HG02852 (cell line): Measurements from ENCODE around the gene NOSIP.

Experiments used
- ATAC-seq: cut with Tn5 transposase; IDR thresholded peaks from one replicate; pipeline ENCODE4 v1.9.1; 2021; ENCODE audit warnings: mild to moderate bottlenecking, moderate library complexity; ENCODE audit not compliant: unreplicated experiment

Gene NOSIP

GRCh38 chr19:49549045-49549444, 31.3 kb downstream of the NOSIP start:
- no peak for ATAC-seq

DNA sequence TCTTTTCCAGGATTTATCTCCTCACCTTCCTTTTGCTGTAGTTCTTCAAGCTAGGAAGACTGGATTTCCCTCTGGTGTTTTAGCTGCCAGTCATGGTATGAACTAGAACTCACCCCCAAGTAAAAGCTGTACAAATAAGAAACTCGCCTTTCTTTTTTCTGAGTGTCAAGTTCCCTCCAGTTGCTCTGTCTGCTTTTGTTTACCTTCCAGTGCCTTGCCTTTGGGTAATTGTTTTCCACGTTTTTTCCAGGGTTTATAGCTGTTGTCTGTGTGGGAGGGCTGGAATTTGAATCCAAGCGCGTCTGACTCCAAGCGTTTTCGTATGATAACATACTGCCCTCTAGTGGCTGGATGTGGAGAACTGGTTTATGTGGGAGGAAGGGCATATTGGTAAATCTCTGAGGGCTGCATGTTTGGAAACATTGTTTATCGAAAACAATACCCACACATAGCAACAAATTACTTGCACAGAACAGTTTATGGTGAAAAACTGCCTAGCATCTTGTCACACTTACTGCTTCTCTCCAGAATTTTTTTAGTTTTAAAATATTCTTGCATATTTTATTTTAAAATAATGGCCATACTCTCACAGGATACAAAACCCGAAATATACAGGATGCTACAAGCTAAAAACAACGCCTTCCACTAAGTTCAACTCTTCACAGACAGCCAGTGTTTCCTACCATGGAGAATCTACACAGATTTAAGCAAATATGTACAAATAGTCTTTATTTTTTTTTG, 33.4 kb downstream of the NOSIP start:
- no peak for ATAC-seq

- no peak for ATAC-seq
These were observed 36.2 kb downstream of the NOSIP start for GRCh38 chr19:49544154-49544553.

- ATAC-seq = no peak
These were observed 37.3 kb downstream of the NOSIP start for GRCh38 chr19:49543032-49543431.

GRCh38 chr19:49542446-49542845, 37.9 kb downstream of the NOSIP start:
- no peak for ATAC-seq

GRCh38 chr19:49541914-49542313, 38.4 kb downstream of the NOSIP start:
- no peak for ATAC-seq

DNA sequence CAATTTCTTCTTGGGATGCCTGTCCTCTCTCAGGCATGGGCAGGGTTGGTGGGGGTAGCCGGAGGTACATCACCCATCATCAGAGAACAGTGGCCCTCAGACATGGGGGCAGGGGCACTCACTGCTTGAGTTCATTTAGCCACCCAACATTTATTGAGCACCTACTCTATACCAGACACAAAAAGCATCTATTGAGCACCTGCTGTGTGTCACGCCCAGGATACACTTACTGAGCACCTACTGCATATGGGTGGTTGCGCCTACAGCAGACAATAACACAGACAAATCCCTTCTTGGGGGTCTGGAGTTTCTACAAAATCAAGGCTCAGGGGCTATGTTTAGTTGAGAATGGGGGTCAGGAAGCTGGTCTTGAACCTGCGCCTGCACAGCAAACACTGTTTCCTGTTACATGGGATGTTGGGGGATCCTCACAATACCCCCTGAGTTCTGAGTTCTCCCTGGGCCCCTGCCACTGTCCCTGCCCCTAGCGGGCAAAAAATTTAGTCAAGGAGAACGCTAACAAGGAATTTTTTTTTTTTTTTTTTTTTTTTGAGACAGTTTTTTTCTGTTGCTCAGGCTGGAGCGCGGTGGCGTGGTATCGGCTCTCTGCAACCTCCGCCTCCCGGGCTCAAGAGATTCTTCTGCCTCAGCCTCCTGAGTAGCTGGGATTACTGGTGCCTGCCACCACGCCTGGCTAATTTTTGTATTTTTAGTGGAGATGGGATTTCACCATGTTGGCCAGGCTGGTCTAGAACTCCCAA, 41.0 kb downstream of the NOSIP start:
- no peak for ATAC-seq

DNA sequence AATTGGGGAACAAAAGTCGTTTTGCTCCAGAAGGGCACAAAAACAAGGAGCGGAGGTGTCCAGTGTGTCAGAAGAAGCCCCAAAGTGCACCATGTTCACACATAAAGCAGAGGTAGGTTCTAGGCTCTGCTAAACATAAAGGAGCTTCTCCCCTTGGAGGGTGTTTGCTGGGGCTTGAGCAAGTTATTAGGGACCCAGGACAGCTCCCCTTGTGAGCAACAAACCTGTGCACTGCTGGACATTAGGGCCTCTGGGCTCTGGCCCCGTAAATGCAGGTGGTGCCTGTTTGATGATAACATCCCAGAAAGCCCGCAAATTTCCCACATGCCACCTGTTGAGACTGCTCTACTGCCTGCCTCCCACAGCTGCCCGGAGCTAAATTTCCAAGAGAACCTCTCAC, 41.7 kb downstream of the NOSIP start:
- ATAC-seq = no peak

DNA sequence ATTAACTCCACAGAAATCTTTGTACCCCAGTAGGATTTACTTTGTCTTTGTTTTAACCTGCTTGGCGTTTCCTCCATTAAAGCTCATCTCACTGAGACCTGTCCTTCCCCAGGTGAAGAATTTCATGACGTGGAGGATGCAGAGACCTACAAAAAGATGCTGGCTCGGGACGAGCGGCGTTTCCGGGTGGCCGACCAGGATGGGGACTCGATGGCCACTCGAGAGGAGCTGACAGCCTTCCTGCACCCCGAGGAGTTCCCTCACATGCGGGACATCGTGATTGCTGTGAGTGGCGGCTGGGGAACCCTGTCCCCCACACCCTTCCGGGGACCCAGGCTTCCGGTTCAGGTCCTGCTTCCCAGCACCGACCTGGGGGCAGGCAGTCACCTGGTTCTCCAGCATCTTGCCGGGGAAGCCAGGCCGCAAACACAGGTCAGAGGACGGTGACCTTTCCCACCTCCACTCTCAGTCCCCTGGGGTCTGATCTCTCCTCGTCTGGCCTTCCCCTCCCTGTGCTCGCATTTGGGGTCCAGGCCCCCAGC, 43.4 kb downstream of the NOSIP start:
- ATAC-seq = no peak

- no peak for ATAC-seq
These were observed 45.5 kb downstream of the NOSIP start for GRCh38 chr19:49534632-49535385.

DNA sequence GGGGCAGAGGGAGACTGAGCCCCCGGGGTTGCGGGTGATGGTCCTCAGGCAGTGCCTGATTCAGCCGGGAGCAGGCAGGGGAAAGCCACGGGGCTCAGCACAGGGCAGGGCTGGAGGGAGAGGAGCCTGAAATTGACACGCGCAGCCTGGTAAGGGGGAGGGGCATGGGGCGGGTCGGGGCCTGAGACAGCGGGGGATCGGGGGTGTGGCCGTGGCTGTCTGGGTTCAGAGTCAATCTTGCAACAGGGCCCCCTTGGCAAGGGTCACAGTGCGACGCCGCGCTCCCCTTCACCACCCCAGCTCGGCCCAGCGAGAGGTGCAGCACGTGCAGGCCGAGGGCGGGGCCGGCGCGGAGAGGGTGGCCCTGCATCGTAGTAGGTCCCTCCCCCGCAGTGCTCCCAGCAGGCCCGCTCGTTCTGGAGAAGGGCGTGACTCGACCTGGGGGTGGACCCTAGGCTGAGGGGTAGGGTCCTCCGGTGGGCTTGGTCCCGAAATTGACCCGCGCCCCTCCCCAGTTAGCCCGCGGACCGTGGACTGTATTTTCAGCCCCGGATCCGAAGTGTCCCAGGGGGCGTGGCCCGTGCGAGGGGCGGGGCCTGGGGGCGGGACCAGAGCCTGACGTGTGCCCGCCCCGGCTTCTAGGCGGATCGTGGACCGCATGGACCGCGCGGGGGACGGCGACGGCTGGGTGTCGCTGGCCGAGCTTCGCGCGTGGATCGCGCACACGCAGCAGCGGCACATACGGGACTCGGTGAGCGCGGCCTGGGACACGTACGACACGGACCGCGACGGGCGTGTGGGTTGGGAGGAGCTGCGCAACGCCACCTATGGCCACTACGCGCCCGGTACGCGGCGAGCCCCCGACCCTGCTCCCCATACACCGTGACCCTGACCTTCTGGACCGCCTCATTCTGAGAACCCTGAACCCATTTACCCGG, 46.5 kb downstream of the NOSIP start:
- ATAC-seq = peak; percentile 70

DNA sequence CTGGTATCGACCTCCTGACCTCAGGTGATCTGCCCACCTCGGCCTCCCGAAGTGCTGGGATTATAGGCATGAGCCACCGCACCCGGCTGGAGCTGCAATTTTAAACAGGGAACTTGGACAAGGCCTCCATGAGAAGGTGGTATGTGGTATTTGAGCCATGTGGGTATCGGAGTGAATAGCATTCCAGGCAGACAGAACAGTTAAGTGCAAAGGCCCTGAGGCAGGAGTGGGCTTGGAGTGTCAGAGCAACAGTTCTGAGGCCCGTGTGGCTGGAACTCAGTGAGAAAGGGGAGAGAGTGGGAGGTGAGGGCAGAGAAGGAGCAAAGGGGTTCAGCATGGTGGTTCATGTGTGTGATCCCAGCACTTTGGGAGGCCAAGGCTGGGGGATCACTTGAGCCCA, 49.6 kb downstream of the NOSIP start:
- ATAC-seq = no peak

DNA sequence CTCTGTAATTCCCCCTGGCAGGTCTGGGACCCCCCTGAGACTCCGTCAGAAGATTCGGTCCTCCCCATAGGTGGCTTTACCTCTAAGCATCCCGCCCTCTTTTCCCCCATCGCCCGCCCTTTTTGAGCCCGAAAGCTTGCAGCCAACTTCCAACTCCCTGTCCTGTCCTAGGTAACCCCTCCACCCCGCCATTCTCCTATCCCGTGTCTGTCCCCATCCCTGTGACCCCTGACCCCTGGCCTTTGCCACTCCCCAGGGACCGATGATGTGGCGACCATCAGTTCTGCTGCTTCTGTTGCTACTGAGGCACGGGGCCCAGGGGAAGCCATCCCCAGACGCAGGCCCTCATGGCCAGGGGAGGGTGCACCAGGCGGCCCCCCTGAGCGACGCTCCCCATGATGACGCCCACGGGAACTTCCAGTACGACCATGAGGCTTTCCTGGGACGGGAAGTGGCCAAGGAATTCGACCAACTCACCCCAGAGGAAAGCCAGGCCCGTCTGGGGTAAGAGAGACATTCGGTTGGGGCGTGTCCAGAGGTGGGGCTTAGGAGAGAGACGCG, 52.1 kb downstream of the NOSIP start:
- no peak for ATAC-seq

DNA sequence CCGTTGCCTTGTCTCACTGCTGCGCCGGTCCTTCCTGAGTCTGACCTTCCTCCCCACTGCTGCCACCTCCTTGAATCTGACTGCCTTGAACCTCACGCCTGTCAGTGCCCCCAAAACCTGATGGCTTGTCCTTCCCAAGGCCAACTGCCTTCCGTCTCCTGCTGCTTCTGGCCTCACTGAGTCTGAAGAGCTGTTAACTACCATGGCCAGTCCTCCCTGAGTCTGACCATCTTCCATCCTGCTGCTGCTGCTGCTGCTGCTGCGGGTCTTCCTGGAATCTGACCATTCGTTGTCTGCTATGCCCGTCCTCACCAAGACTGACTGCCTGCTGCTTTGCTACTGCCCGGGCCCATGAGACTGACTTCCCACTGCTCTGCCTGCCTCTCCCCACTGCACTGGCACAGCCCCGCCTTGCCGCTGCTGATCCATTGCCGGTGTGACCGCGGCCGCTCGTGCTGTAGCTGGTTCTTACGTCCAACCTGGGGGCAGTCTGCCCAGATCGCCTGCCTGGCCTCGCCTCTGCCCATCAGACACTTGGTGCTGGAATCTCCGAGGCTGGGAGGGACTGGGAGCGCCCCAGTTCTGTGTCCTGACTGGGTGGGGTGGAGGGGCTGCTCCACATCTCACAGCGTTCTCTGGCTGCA, 55.4 kb downstream of the NOSIP start:
- no peak for ATAC-seq

DNA sequence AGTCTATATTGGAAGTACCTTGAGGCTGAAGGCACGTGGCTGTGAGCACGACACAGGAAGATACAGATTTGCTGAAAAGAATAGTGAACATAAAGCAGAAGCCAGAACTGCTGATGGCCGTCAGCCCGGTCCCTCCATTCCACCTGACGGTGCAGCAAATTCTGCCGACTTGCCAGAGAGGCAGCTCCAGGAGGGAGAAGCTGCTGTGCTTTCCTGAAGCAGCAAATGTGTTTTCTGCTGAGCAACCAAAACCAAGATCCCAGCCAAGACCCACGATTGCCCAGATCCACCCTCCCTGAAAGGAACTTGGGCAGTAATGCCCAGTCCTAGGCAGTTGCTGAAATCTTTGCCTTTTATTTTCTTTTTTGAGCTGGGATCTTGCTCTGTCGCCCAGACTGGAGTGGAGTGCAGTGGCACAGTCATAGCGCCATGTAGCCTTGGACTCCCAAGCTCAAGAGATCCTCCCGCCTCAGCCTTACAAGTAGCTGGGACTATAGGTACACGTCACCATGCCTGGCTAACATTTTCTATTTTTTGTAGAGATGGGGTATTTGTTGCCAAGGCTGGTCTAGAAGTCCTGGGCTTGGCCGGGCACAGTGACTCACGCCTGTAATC, 59.5 kb downstream of the NOSIP start:
- no peak for ATAC-seq

GRCh38 chr19:49518033-49518432, 62.3 kb downstream of the NOSIP start:
- no peak for ATAC-seq

GRCh38 chr19:49515767-49516166, 64.6 kb downstream of the NOSIP start:
- ATAC-seq = no peak

GRCh38 chr19:49514151-49514550, 66.2 kb downstream of the NOSIP start:
- ATAC-seq = no peak

DNA sequence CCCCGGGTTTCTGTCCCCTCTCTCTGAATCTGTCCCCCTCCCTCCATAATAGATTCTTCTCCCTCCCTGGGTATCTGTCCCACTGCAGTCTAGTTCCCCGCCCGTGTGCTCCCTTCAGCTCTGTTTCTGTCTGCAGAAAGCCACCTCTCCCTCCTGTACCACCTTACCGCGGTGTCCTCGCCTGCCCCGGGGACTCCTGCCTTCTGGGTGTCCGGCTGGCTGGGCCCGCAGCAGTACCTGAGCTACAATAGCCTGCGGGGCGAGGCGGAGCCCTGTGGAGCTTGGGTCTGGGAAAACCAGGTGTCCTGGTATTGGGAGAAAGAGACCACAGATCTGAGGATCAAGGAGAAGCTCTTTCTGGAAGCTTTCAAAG, 66.6 kb downstream of the NOSIP start:
- no peak for ATAC-seq
